ENCODE measurements around the gene KRT78.

Gene KRT78

GRCh38 chr12:52827499-52828090 lies 21.2 kb downstream of the KRT78 start:
- Histone ChIP-seq H3K27ac (ENCODE audit: low read length) (no peak overlapping the region), H3K4me3 (ENCODE audit: low read depth in 1 of 2, low read length in 2 of 2) (no peak overlapping the region), H3K9me3 (ENCODE audit: control insufficient read depth in 1 of 2, low read length in 2 of 2) (no peaks in the 10 kb centered on the region)

GRCh38 chr12:52826611-52827498 lies 21.9 kb downstream of the KRT78 start:
- no peaks in the 10 kb centered on the region for H3K27me3 ChIP-seq (ENCODE audit: low read depth, low read length)
- H3K27ac ChIP-seq (ENCODE audit: low read length): no peak overlapping the region
- no peak overlapping the region for H3K4me3 ChIP-seq (ENCODE audit: low read depth in 1 of 2, low read length in 2 of 2)
- no peaks in the 10 kb centered on the region for H3K9me3 ChIP-seq (ENCODE audit: control insufficient read depth in 1 of 2, low read length in 2 of 2)
- H3K4me1 ChIP-seq (ENCODE audit: control insufficient read depth in 1 of 2, insufficient read depth in 2 of 2, low read length in 2 of 2): no peaks in the 10 kb centered on the region
- H3K36me3 ChIP-seq (ENCODE audit: control insufficient read depth in 1 of 2, insufficient read depth in 2 of 2, low read length in 2 of 2): no peaks in the 10 kb centered on the region

More at GRCh38 chr12:52827499-52828090, 21.2 kb downstream of the KRT78 start:
- Histone ChIP-seq H3K36me3 (ENCODE audit: control insufficient read depth in 1 of 2, insufficient read depth in 2 of 2, low read length in 2 of 2) (no peaks in the 10 kb centered on the region), H3K4me1 (ENCODE audit: control insufficient read depth in 1 of 2, insufficient read depth in 2 of 2, low read length in 2 of 2) (no peaks in the 10 kb centered on the region), H3K27me3 (ENCODE audit: low read depth, low read length) (no peaks in the 10 kb centered on the region)

GRCh38 chr12:52825961-52826360 lies 22.8 kb downstream of the KRT78 start:
- Histone ChIP-seq H3K4me3 (ENCODE audit: low read depth in 1 of 2, low read length in 2 of 2) (no peak overlapping the region), H3K27me3 (ENCODE audit: low read depth, low read length) (no peaks in the 10 kb centered on the region), H3K4me1 (ENCODE audit: control insufficient read depth in 1 of 2, insufficient read depth in 2 of 2, low read length in 2 of 2) (no peaks in the 10 kb centered on the region), H3K36me3 (ENCODE audit: control insufficient read depth in 1 of 2, insufficient read depth in 2 of 2, low read length in 2 of 2) (no peaks in the 10 kb centered on the region), H3K27ac (ENCODE audit: low read length) (no peak overlapping the region), H3K9me3 (ENCODE audit: control insufficient read depth in 1 of 2, low read length in 2 of 2) (no peaks in the 10 kb centered on the region)

GRCh38 chr12:52824741-52825410 lies 23.9 kb downstream of the KRT78 start:
- Histone ChIP-seq H3K36me3 (ENCODE audit: control insufficient read depth in 1 of 2, insufficient read depth in 2 of 2, low read length in 2 of 2) (no peaks in the 10 kb centered on the region), H3K27me3 (ENCODE audit: low read depth, low read length) (no peaks in the 10 kb centered on the region), H3K27ac (ENCODE audit: low read length) (no peak overlapping the region), H3K4me1 (ENCODE audit: control insufficient read depth in 1 of 2, insufficient read depth in 2 of 2, low read length in 2 of 2) (no peaks in the 10 kb centered on the region), H3K9me3 (ENCODE audit: control insufficient read depth in 1 of 2, low read length in 2 of 2) (no peaks in the 10 kb centered on the region), H3K4me3 (ENCODE audit: low read depth in 1 of 2, low read length in 2 of 2) (no peak overlapping the region)

GRCh38 chr12:52823761-52824450 lies 24.9 kb downstream of the KRT78 start:
- Histone ChIP-seq H3K4me1 (ENCODE audit: control insufficient read depth in 1 of 2, insufficient read depth in 2 of 2, low read length in 2 of 2) (no peaks in the 10 kb centered on the region), H3K27ac (ENCODE audit: low read length) (no peak overlapping the region), H3K9me3 (ENCODE audit: control insufficient read depth in 1 of 2, low read length in 2 of 2) (no peaks in the 10 kb centered on the region), H3K27me3 (ENCODE audit: low read depth, low read length) (no peaks in the 10 kb centered on the region), H3K36me3 (ENCODE audit: control insufficient read depth in 1 of 2, insufficient read depth in 2 of 2, low read length in 2 of 2) (no peaks in the 10 kb centered on the region), H3K4me3 (ENCODE audit: low read depth in 1 of 2, low read length in 2 of 2) (no peak overlapping the region)

- no peaks in the 10 kb centered on the region for H3K27me3 ChIP-seq (ENCODE audit: low read depth, low read length)
- H3K27ac ChIP-seq (ENCODE audit: low read length): no peak overlapping the region
- no peaks in the 10 kb centered on the region for H3K9me3 ChIP-seq (ENCODE audit: control insufficient read depth in 1 of 2, low read length in 2 of 2)
- H3K4me1 ChIP-seq (ENCODE audit: control insufficient read depth in 1 of 2, insufficient read depth in 2 of 2, low read length in 2 of 2): no peaks in the 10 kb centered on the region
- H3K36me3 ChIP-seq (ENCODE audit: control insufficient read depth in 1 of 2, insufficient read depth in 2 of 2, low read length in 2 of 2): no peaks in the 10 kb centered on the region
- H3K4me3 ChIP-seq (ENCODE audit: low read depth in 1 of 2, low read length in 2 of 2): no peak overlapping the region
Observed at GRCh38 chr12:52822771-52823510, 25.9 kb downstream of the KRT78 start.

- Histone ChIP-seq H3K36me3 (ENCODE audit: control insufficient read depth in 1 of 2, insufficient read depth in 2 of 2, low read length in 2 of 2) (no peaks in the 10 kb centered on the region), H3K4me3 (ENCODE audit: low read depth in 1 of 2, low read length in 2 of 2) (no peak overlapping the region), H3K27ac (ENCODE audit: low read length) (no peak overlapping the region), H3K9me3 (ENCODE audit: control insufficient read depth in 1 of 2, low read length in 2 of 2) (no peaks in the 10 kb centered on the region), H3K4me1 (ENCODE audit: control insufficient read depth in 1 of 2, insufficient read depth in 2 of 2, low read length in 2 of 2) (no peaks in the 10 kb centered on the region), H3K27me3 (ENCODE audit: low read depth, low read length) (no peaks in the 10 kb centered on the region)
Observed at GRCh38 chr12:52821826-52822660, 26.8 kb downstream of the KRT78 start.

GRCh38 chr12:52821071-52821730 lies 27.6 kb downstream of the KRT78 start:
- Histone ChIP-seq H3K27ac (ENCODE audit: low read length) (no peak overlapping the region), H3K4me1 (ENCODE audit: control insufficient read depth in 1 of 2, insufficient read depth in 2 of 2, low read length in 2 of 2) (no peaks in the 10 kb centered on the region), H3K4me3 (ENCODE audit: low read depth in 1 of 2, low read length in 2 of 2) (no peak overlapping the region), H3K36me3 (ENCODE audit: control insufficient read depth in 1 of 2, insufficient read depth in 2 of 2, low read length in 2 of 2) (no peaks in the 10 kb centered on the region), H3K27me3 (ENCODE audit: low read depth, low read length) (no peaks in the 10 kb centered on the region), H3K9me3 (ENCODE audit: control insufficient read depth in 1 of 2, low read length in 2 of 2) (no peaks in the 10 kb centered on the region)

- no peaks in the 10 kb centered on the region for H3K36me3 ChIP-seq (ENCODE audit: control insufficient read depth in 1 of 2, insufficient read depth in 2 of 2, low read length in 2 of 2)
- no peak overlapping the region for H3K27ac ChIP-seq (ENCODE audit: low read length)
Observed at GRCh38 chr12:52820521-52820920, 28.3 kb downstream of the KRT78 start.

More at GRCh38 chr12:52820521-52820920, 28.3 kb downstream of the KRT78 start:
- Histone ChIP-seq H3K4me3 (ENCODE audit: low read depth in 1 of 2, low read length in 2 of 2) (no peak overlapping the region), H3K9me3 (ENCODE audit: control insufficient read depth in 1 of 2, low read length in 2 of 2) (no peaks in the 10 kb centered on the region), H3K27me3 (ENCODE audit: low read depth, low read length) (no peaks in the 10 kb centered on the region), H3K4me1 (ENCODE audit: control insufficient read depth in 1 of 2, insufficient read depth in 2 of 2, low read length in 2 of 2) (no peaks in the 10 kb centered on the region)

Measured in muscle layer of duodenum (tissue), 2 donors.